GM21619 (cell line): ENCODE measurements around the gene CDHR3.
"Not testable (repeated sequence)": the region's sequence is repeated elsewhere in the genome, so short reads cannot be mapped to it uniquely, and the experiment has no call there.

ENCODE experiments used
- ATAC-seq: cut with Tn5 transposase; IDR thresholded peaks from one replicate; pipeline ENCODE4 v1.9.1; 2021; ENCODE audit not compliant: unreplicated experiment

The CDHR3 gene

DNA sequence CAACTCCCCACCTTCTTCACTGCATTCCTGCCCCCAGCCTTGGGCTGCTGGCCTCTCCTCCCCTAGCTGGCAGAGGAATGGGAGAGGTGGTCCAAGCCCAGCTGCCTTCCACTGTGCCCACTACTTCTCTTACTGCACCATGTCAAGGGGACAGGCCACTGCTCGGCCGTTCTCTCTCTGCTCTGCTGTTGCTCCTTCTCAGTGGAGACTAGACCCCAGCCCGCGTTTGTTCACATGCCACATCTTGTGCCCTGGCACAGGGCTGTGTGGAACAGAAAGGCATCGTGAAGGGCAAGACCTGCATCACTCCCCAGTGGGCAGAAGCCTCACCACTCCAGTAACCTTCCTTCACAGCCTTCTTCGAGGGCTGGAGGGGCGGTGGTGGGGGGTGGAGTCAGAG lies 711 bp upstream of the CDHR3 start:
- ATAC-seq, result no peak

DNA sequence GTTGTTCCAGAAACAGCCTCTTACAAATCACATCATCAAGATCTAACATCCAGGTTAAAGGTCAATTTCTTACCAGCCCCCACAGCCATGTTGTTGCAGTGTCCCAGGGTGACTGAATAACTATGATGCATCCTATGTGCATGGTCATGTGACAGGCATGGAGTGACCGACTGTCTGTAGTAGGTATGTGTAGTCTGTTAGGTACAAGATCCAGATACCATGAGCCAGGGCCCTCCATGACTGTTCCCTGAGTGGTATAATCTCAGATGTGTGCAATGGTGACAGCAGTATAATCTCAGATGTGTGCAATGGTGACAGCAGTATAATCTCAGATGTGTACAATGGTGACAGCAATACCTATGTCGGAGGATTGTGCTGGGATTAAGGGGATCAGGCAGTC lies 8.8 kb downstream of the CDHR3 start:
- no peak for ATAC-seq

DNA sequence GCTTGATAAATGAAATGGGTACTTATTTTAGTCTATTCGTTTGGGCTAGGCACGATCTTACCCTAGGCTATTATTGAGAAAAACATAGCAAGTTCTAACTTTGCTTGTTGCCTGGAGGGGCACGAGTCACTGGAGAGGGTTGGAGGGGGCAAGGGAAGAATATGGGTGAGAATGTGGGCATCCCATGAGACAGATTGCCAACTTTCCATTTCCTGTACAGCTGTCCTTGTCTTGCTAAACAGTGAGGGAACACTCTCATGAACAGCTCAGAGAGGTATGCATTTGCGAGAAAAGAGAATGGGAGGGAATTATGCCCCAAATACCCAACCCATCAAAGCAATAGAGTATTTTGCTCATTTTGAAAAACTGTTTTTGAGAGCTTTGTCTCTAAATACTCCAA lies 9.2 kb downstream of the CDHR3 start:
- ATAC-seq, result no peak

DNA sequence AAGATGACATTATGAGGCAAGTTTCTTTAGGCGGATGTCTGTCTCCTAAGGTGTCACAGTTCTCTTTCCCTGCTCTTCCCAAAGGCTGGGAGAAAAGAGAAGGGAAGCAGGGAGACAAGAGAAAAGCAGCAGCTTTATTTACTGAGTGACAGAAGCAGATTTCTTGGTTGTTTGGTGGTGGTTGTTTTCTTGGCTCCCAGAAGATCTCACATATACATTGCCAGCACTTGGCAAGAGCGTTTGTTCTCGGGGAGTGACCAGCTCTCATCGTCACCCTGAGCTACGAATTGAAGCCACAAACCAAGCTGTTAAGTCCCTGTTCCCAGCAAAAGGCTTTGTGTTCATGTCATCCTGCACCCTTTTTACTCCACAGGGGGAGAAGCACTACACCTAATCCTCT lies 11.4 kb downstream of the CDHR3 start:
- no peak for ATAC-seq

DNA sequence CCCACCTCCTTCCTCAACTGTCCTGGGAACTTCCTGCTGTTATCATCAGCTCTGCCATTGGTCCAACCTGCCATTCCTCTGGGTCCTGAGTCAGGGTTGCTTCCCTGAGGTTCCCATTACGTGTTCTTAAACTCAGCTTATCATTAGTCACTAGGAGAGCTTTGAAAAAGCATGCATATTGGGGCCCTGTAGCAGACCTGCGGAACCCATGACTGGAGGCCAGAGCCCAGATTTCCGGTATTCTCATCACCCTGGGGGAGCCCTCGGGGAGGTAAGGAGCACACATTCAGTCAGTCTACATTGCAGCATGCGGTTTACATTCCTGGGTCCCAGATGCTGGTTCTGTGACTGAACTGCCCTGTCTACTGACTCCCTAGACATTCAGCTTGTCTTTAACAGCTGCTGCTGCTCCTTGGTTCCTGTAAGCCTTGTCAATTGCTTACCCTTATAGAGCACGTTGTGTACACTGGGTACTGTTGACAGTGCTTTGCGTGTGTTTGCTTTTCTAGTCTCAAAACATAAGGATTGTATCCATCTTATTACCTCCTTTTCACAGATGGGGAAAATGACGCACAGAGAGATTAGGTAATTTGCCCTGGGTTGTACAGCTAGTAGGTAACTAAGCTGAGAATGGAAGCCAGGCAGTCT lies 12.8 kb downstream of the CDHR3 start:
- no peak for ATAC-seq

DNA sequence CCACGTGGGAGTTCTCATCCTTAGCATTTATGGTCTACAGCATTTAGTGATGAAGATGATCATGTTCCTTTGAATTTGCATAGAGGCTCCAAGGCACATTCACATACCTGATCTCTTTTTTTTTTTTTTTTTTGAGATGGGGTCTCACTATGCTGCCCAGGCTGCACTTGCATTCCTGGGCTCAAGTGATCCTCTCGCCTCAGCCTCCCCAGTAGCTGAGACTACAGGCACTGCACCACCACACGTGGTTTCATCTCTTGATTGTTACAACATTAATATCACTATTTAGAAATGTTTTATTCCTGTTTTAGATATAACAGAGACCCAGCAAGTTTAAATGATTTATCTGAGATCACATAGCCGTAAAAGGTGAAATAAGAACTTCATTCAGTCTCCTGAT lies 13.8 kb downstream of the CDHR3 start:
- no peak for ATAC-seq

DNA sequence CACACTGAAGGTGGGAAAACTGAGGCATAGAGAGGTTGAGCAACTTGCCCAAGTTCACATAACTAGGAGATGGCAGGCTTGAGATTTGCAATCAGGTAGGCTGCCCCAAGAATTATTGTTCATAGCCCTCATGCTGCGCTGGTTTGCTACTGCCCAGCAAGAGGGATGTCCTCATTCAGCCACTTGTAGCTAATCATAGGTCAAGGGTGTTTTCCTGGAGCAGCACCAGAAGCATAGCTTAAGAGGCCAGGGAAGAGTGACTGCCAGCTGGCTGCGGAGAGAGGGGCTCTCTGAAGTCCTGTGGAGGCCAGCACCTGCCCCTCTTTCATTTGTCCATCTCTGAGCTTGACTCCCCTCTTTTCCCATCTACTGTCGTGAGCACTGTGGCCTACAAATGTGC lies 15.0 kb downstream of the CDHR3 start:
- no peak for ATAC-seq

DNA sequence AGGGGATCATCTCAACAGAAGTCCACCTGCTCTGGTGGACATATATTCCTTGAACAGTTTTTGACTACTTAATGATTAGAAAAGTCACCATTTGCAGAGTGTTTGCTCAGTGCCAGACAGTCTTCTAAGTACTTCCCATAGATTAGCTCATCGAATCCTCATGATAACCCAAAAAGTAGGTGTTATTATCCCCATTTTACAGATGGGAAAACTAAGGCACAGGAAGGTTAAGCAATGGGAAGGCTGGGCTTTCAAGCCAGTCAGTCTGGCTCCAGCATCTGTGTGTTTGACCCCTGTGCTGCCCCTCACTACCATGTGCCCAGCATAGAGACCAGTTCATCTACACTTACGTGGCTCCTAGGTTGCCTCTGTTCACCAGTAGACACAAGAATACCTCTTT lies 15.9 kb downstream of the CDHR3 start:
- no peak for ATAC-seq

DNA sequence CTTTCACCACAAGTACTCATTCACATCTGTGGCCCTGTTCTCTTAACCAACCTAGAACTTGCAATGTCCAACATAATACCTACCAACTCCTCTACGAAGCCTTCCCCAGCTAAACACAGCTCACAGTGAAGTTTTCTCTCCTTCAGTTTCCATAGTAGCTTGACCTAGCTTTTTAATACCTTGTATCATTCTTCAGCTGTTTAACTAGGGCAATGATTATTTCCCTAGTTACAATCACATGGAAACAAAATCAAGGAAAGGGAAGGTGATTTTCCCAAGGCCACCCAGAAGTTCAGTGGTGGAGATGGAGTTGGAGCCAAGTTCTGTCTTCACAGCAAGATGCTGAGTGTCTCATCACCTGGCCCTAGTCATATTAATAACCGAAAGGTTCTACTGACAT lies 16.3 kb downstream of the CDHR3 start:
- no peak for ATAC-seq

DNA sequence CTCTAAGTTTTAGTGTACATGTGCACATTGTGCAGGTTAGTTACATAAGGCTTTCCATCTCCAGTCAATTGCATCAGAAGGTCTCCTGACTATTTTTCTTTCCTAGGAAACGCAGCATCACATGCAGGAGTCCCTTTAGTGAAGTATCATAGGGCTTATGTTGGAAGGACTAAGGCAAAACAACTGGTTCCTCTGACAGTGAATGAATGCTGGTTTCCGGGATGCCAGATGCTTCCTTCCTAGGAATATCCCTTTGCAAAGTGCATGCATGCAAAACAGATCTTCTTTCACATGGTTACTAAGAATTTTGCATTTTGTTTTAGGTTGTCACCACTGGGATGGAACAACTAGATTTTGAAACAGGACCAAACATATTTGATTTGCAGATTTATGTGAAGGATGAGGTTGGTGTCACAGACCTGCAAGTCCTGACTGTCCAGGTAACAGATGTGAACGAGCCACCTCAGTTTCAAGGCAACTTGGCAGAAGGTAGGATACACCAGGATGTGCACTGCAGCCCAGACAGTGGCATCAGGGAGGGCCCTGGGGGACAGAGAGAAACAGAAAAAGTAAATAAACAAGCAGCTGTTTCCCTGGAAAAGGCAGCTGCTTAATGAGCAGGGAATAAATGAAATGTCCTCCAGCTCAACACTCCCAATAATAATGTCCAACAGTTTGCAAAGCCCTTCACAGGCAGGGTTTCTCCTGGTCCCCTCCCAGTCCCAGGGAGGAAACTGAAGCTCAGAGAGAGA lies 17.8 kb downstream of the CDHR3 start:
- ATAC-seq, result no peak

DNA sequence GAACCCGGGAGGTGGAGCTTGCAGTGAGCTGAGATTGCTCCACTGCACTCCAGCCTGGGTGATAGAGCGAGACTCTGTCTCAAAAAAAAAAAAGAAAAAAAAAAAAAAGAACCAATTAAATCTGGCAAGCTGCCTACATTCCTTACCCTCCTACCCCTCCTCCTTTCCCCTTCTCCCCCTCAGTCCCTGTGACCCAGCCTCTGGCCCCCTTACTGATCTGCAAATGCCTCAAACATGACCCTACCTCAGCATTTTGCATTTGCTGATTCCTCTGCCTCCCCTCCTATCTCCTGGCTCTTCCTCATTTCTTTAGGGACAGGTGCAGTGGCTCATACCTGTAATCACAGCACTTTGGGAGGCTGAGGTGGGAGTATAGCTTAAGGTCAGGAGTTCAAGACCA lies 19.3 kb downstream of the CDHR3 start:
- no peak for ATAC-seq

DNA sequence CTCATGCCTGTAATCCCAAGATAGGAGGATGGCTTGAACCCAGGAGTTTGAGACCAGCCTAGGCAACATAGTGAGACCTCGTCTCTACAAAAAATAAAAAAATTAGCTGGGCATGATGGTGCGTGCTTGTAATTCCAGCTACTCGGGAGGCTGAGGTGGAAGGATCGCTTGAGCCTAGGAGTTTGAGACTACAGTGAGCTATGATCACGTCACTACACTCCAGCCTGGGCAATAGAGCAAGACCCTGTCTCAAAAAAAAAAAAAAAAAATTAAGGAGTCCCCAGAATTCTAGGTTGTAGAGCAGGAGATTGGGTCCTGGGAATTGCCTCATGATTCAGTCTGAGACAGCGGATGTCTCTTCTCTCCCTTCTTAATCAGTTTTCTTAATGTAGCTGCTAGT lies 21.7 kb downstream of the CDHR3 start:
- ATAC-seq, result not testable (repeated sequence)

DNA sequence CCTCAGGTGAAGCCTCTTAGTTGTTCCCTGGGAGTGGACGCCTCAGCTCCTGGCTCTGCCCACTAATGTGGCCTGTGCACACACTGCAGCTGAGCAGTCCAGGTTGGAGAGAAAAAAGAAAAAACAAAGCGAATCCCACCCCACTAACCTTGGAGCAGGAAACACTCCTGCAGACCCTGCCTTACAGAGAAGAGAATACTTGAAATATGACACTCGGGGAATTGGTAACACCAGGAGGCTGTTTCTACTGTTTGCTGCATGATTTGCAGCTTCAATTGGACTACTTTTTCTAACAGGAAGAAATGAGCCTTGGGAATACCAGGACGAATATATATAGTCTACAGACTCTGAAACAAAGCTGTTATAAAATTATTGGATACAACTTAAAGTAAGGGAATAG lies 22.2 kb downstream of the CDHR3 start:
- no peak for ATAC-seq

DNA sequence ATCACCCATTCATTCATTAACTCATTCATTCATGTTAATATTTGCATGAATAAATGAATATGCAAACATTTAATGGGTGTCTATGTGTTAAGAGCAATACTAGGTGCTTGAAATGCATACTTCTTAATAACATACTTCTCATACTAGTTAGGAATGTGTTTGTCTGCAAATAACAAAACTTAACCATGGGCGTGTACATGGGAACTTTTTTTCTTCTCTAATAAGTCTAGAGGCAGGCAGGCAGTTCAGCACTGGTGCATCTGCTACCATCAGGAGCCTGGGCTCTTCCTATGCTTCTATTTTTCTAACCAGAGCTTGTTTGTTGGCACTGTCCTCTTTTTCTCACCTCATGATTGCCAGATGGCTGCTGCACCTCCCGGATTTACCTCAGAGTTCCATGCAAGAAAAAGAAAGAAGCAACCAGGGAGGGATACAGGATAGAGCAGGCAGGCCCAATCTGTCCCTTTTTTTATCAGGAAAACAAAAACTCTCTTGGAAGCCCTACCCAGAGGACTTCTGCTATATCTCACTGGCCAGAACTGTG lies 22.7 kb downstream of the CDHR3 start:
- ATAC-seq, result no peak

DNA sequence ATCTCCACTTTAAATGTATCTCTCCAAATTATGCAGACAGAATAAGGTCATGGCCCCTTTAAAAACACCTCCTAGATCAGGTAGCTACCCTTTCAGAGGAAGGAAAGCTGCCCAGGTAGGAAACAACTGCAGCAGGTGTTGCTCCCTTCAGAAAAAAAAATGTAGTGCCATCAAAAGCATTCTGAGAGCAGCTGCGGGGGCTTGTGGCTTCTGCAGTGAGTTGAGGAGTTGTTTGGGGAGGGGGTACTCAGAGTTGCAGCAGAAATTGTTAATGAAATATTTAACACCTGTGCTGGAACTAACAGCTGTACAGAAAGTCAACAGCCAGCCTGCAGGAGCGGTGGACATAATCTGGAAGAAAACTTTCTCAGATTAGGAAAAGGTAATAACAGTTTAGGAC lies 24.0 kb downstream of the CDHR3 start:
- ATAC-seq, result no peak

DNA sequence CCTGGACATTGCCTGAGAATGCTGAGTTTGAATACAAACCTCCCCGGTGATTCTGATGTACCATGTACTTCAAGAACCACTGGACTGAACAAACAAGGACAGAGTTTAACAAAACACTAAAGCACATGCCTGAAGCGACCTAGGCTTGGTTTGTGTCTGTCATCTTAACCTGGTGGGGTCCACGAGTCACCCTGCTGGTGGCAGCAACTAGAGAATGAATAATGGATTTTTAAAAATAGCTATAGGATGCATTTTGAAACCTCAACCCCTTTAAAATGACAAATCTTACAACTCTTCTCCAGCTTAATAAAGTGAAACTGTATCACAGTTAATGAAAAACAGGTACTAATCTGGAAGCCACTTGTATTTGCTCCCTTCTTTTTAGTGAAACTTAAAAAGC lies 25.2 kb downstream of the CDHR3 start:
- no peak for ATAC-seq

DNA sequence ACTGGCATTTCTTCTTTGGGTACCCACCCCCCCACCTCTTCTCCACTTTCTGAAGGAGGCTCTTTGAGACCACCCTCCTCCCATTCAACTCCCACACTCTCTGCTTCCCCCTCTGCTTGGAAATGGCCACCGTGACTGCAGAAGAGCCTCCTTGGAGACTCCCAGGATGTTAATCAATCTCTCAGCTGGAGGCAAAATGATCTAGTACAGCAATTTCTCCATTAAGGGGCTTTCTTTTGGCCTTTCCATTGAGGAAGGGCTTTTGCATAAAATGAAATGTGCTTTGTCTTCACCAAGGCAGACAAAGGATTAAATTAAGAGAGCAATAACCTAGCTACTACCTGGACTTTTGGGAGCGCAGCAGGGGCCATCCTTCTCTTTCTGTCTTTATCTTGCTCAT lies 26.1 kb downstream of the CDHR3 start:
- ATAC-seq, result no peak

DNA sequence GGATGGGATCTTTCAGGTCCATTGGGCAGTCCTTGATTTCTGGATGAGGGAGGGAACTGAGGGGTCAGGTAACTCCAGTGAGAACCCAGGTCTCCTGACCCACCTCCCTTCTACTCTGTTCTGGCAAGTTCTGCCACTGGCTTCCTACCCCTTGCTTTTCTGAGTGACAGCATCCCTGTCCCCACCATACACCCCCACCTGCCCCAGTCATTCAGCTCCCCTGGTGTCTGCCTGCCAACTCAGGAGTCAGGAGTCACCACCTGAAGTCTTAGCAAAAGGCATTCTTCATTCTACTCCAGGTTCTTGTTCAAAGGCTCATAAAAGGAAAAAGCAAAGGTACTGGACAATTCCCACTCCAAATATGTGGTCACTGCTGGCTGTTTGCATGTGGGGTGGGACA lies 26.6 kb downstream of the CDHR3 start:
- ATAC-seq, result no peak

DNA sequence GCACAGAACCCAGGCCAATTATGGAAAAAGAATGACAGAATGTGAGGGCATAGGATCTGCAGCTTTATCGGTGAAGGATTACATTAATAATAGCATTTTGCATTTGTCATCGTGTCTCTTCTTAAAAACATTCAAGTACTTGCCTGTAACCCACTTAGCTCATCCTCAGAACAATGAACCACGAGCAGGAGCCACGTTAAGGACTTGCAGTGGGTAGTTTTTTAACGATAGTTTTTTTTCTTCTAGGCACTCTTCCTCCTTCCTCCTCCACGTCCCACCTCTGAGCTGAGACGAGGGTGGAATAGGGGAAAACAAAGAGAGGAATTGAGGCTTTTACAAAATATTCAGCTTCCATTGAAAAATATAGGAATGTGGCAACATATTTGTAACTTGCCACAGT lies 27.1 kb downstream of the CDHR3 start:
- no peak for ATAC-seq

DNA sequence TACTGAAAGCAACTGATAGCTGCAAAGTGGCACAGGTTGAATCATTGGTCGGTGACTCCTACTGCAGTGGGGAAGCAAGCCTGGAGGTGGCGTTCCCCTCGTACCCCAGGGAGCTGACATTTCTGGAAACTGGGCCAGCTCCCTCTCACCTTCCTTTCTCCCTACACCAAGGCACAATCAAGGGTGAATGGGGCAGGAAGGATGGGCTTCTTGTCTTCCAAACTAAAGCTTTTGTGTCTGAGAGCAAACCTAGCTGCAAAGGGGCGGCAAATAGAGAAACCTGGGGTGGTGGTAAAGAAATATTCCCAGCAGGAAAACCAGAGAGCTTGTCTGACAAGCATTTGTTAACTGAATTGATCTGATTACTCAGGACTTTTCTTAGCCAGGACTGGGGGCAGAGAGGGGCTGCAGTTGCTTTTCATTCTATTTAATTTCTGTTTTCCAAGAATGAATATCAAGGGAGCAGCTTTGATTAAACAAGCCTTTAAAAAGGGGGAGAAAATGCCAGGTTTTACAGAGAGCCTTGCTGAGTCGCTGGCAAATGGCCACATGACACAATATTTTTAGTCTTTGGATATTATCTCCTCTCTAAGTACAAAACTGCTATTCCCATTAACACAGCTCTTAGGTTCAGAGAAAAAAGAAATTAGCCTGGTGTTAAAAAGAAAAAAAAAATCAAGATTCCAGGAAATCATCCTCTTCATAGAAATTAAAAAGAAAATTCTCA lies 27.8 kb downstream of the CDHR3 start:
- ATAC-seq, result no peak

DNA sequence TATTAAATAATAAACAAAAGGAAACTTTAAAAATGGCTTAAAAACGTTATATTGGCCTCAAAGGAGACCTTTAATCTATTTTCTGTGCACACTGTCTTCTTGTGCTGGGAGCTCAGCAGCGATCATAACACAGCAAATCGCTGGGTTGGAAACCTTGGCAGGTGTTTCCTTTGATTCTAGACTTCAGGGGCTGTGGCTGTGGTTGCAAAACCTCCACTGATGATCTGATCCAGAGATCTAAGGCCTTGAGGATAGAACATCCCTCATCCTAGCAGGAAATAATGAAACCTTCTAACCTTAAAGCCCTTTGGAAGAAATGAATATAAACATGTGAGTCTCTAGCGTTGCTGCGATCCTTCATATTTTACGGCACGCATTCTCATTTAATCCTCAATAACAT lies 29.8 kb downstream of the CDHR3 start:
- ATAC-seq, result no peak
